SK-N-SH (cell line): ENCODE measurements around the gene C9orf72. TPM values are rescaled to one million over a fixed set of nuclear protein-coding genes. Genes with fewer than 3 reads are reported as not detected.

ENCODE experiments used
- CTCF ChIA-PET: fragments of 300-600, 350-600 bp; formaldehyde crosslinking; extraction: SDS; loops from one replicate; lab custom pipeline; 2021; lab: Yijun Ruan, JAX
- POLR2A ChIA-PET: fragments of 350-600 bp; sonication (Branson Sonifier 250); formaldehyde crosslinking; extraction: SDS; loops from one replicate; lab custom pipeline; 2020; ENCODE audit warnings: antibody characterized with exemption, inconsistent platforms; lab: Yijun Ruan, JAX
- DNase-seq: peaks from one replicate; pipeline ENCODE4 v3.0.0; 2012
- H2AFZ ChIP-seq: fragments of 200-600 bp; sonication (generic); 2 replicates; pipeline ENCODE4 v1.8.1; 2016; ENCODE audit warnings: antibody characterized with exemption, mild to moderate bottlenecking, low read depth
- H3F3A ChIP-seq: fragments of 200-600 bp; sonication (generic); replicated peaks from 2 replicates; pipeline ENCODE3; 2016; ENCODE audit warnings: antibody characterized with exemption, mild to moderate bottlenecking; ENCODE audit not compliant: insufficient read depth
- H3K27ac ChIP-seq, 2 experiments: fragments of 200-500 bp in 1 of 2; fragments of 200-600 bp in 1 of 2; sonication (Bioruptor generic) in 1 of 2; sonication (generic), shearing (Covaris generic) in 1 of 2; 2 replicates each; pipeline versions ENCODE4 v1.5.1 to v1.6.1; 2014 to 2016; ENCODE audit warnings: low read depth in 2 of 2, inconsistent platforms in 1 of 2, low read length in 1 of 2, mild to moderate bottlenecking in 1 of 2, mixed read lengths in 1 of 2
- H3K27me3 ChIP-seq: fragments of 200-600 bp; sonication (generic), shearing (Covaris generic); 2 replicates; pipeline ENCODE4 v1.6.1; 2016; ENCODE audit warnings: mixed run types; ENCODE audit not compliant: insufficient read depth
- H3K36me3 ChIP-seq, 2 experiments: fragments of 200-500 bp in 1 of 2; fragments of 200-600 bp in 1 of 2; sonication (Bioruptor generic) in 1 of 2; sonication (generic) in 1 of 2; replicated peaks in 1 of 2; 2 replicates each; pipeline versions ENCODE3 to v1.5.1; 2014 to 2016; ENCODE audit warnings: low read length in 1 of 2, mild to moderate bottlenecking in 1 of 2; ENCODE audit not compliant: insufficient read depth in 2 of 2, control insufficient read depth in 1 of 2
- H3K4me1 ChIP-seq, 2 experiments: fragments of 200-500 bp in 1 of 2; fragments of 200-600 bp in 1 of 2; sonication (Bioruptor generic) in 1 of 2; sonication (generic), shearing (Covaris generic) in 1 of 2; 2 replicates each; pipeline versions ENCODE4 v1.5.1 to v1.6.1; 2014 to 2016; ENCODE audit warnings: low read depth in 1 of 2, low read length in 1 of 2, mixed run types in 1 of 2; ENCODE audit not compliant: insufficient read depth in 2 of 2, control insufficient read depth in 1 of 2
- H3K4me2 ChIP-seq: fragments of 200-600 bp; sonication (generic), shearing (Covaris generic); 2 replicates; pipeline ENCODE4 v1.6.1; 2017; ENCODE audit warnings: mixed run types
- H3K4me3 ChIP-seq, 2 experiments: fragments of 200-500 bp in 1 of 2; fragments of 200-600 bp in 1 of 2; sonication (Bioruptor generic) in 1 of 2; sonication (generic), shearing (Covaris generic) in 1 of 2; 2 replicates each; pipeline versions ENCODE4 v1.5.1 to v1.8.1; 2014 to 2016; ENCODE audit warnings: low read depth in 2 of 2, inconsistent platforms in 1 of 2, low read length in 1 of 2, mild to moderate bottlenecking in 1 of 2, mixed read lengths in 1 of 2, moderate library complexity in 1 of 2
- H3K79me2 ChIP-seq: fragments of 200-600 bp; sonication (generic); 2 replicates; pipeline ENCODE4 v1.8.1; 2017; ENCODE audit warnings: mild to moderate bottlenecking; ENCODE audit not compliant: insufficient read depth
- H3K9ac ChIP-seq: fragments of 200-600 bp; sonication (generic); 2 replicates; pipeline ENCODE4 v1.6.1; 2017; ENCODE audit warnings: mixed run types
- H3K9me2 ChIP-seq: fragments of 200-600 bp; sonication (generic); 2 replicates; pipeline ENCODE4 v1.6.1; 2017; ENCODE audit warnings: mixed run types
- H3K9me3 ChIP-seq: fragments of 200-600 bp; sonication (generic); 2 replicates; pipeline ENCODE4 v1.6.1; 2017; ENCODE audit warnings: mixed run types, mild to moderate bottlenecking, moderate library complexity
- H4K20me1 ChIP-seq: fragments of 200-600 bp; sonication (generic); 2 replicates; pipeline ENCODE4 v1.6.1; 2017; ENCODE audit warnings: mild to moderate bottlenecking, mixed run types; ENCODE audit not compliant: insufficient read depth
- ELF1 ChIP-seq: IDR thresholded peaks from 2 replicates; pipeline ENCODE4 v1.4.0; 2012
- GABPA ChIP-seq: IDR thresholded peaks from 2 replicates; pipeline ENCODE4 v1.4.0; 2012; ENCODE audit warnings: low read depth, mild to moderate bottlenecking
- POLR2AphosphoS5 ChIP-seq: IDR thresholded peaks from 2 replicates; pipeline ENCODE4 v1.6.1; 2012; ENCODE audit warnings: low read depth, low read length
- RAD21 ChIP-seq: IDR thresholded peaks from 2 replicates; pipeline ENCODE4 v1.6.1; 2012; ENCODE audit warnings: mild to moderate bottlenecking, low read length
- RCOR1 ChIP-seq: fragments of 150-350 bp; IDR thresholded peaks from 2 replicates; pipeline ENCODE4 v1.6.1; 2017; ENCODE audit warnings: antibody characterized with exemption, low read length
- SIN3A ChIP-seq: IDR thresholded peaks from 2 replicates; pipeline ENCODE4 v1.6.1; 2012; ENCODE audit warnings: low read depth, mild to moderate bottlenecking, low read length, moderate library complexity, borderline replicate concordance
- TCF12 ChIP-seq: IDR thresholded peaks from 2 replicates; pipeline ENCODE4 v1.4.0; 2012
- YY1 ChIP-seq: IDR thresholded peaks from 2 replicates; pipeline ENCODE4 v1.4.0; 2012; ENCODE audit warnings: low read depth, mild to moderate bottlenecking
- WGBS: methylation state at CpG from one replicate; pipeline ENCODE4 v1.1.6; 2017; ENCODE audit warnings: low lambda C conversion rate; 5-methylcytosine and 5-hydroxymethylcytosine counted together
- polyA plus RNA-seq, 3 experiments: library from polyadenylated mRNA; depleted of rRNA; stranded (reverse); fragments of >200 nt; gene quantifications; 2 replicates each; pipeline ENCODE4 v1.2.3, GENCODE V29; 2012
- TF ChIP-seq, protein P1 (sequence below): IDR thresholded peaks from 2 replicates; pipeline ENCODE4 v1.4.0; 2012; ENCODE audit warnings: low read depth
- TF ChIP-seq, protein P2 (sequence below): IDR thresholded peaks from 2 replicates; pipeline ENCODE4 v1.4.0; 2012; ENCODE audit warnings: low read depth, borderline replicate concordance
- TF ChIP-seq, protein P3 (sequence below): fragments of 150-350 bp; IDR thresholded peaks from 2 replicates; pipeline ENCODE4 v1.6.1; 2017; ENCODE audit warnings: antibody characterized with exemption, low read length, low read depth, borderline replicate concordance
- TF ChIP-seq, protein P4 (sequence below): fragments of 200-600 bp; sonication (generic); IDR thresholded peaks from 2 replicates; pipeline ENCODE4 v1.6.1; 2017; ENCODE audit warnings: antibody characterized with exemption, mild to moderate bottlenecking, moderate library complexity
- TF ChIP-seq, protein P5 (sequence below): IDR thresholded peaks from 2 replicates; pipeline ENCODE4 v1.4.0; 2012; ENCODE audit warnings: low read depth, borderline replicate concordance

C9orf72 gene
- polyA plus RNA-seq, 1 of the 3 experiments (the other 2 are of a cell fraction): 4.0 TPM

DNA sequence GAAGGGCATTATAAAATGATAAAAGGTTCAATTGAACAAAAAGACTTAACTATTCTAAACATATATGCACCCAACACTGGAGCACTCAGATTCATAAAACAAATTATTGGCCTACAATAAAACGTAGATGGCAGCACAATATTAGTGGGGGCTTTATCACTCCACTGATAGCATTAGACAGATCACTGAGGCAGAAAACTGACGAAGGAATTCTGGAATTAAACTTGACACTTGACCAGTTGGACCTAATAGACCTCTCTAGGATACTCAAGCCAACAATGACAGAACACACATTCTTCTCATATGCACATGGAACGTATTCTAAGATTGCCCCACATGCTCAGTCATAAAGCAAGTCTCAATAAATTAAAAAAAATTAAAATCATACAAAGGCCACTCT lies 18.4 kb upstream of the C9orf72 start:
- Histone ChIP-seq H2AFZ (no peak overlapping the region), H3K9ac (no peak overlapping the region), H4K20me1 (no peaks in the 10 kb centered on the region), H3F3A (no peaks in the 10 kb centered on the region), H3K4me1 (peaks cover 0 to 5% of the 10 kb centered on the region in 2 experiments; a peak in 2 of 4 replicates), H3K9me2 (no peaks in the 10 kb centered on the region), H3K4me3 (no peak overlapping the region), H3K36me3 (no peaks in the 10 kb centered on the region), H3K27me3 (no peaks in the 10 kb centered on the region), H3K27ac (no peak overlapping the region), H3K9me3 (no peaks in the 10 kb centered on the region), H3K79me2 (no peaks in the 10 kb centered on the region), H3K4me2 (no peak overlapping the region)
- TF ChIP-seq ELF1 (no peak), RCOR1 (no peak), YY1 (no peak), SIN3A (no peak), TCF12 (no peak), POLR2AphosphoS5 (no peak)
- TF ChIP-seq, protein P1, sequence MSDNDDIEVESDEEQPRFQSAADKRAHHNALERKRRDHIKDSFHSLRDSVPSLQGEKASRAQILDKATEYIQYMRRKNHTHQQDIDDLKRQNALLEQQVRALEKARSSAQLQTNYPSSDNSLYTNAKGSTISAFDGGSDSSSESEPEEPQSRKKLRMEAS: no peak
- TF ChIP-seq, protein P2, sequence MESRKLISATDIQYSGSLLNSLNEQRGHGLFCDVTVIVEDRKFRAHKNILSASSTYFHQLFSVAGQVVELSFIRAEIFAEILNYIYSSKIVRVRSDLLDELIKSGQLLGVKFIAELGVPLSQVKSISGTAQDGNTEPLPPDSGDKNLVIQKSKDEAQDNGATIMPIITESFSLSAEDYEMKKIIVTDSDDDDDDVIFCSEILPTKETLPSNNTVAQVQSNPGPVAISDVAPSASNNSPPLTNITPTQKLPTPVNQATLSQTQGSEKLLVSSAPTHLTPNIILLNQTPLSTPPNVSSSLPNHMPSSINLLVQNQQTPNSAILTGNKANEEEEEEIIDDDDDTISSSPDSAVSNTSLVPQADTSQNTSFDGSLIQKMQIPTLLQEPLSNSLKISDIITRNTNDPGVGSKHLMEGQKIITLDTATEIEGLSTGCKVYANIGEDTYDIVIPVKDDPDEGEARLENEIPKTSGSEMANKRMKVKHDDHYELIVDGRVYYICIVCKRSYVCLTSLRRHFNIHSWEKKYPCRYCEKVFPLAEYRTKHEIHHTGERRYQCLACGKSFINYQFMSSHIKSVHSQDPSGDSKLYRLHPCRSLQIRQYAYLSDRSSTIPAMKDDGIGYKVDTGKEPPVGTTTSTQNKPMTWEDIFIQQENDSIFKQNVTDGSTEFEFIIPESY: no peak
- TF ChIP-seq, protein P3, sequence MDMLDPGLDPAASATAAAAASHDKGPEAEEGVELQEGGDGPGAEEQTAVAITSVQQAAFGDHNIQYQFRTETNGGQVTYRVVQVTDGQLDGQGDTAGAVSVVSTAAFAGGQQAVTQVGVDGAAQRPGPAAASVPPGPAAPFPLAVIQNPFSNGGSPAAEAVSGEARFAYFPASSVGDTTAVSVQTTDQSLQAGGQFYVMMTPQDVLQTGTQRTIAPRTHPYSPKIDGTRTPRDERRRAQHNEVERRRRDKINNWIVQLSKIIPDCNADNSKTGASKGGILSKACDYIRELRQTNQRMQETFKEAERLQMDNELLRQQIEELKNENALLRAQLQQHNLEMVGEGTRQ: no peak
- TF ChIP-seq, protein P4, sequence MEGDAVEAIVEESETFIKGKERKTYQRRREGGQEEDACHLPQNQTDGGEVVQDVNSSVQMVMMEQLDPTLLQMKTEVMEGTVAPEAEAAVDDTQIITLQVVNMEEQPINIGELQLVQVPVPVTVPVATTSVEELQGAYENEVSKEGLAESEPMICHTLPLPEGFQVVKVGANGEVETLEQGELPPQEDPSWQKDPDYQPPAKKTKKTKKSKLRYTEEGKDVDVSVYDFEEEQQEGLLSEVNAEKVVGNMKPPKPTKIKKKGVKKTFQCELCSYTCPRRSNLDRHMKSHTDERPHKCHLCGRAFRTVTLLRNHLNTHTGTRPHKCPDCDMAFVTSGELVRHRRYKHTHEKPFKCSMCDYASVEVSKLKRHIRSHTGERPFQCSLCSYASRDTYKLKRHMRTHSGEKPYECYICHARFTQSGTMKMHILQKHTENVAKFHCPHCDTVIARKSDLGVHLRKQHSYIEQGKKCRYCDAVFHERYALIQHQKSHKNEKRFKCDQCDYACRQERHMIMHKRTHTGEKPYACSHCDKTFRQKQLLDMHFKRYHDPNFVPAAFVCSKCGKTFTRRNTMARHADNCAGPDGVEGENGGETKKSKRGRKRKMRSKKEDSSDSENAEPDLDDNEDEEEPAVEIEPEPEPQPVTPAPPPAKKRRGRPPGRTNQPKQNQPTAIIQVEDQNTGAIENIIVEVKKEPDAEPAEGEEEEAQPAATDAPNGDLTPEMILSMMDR: no peak
- TF ChIP-seq, protein P5, sequence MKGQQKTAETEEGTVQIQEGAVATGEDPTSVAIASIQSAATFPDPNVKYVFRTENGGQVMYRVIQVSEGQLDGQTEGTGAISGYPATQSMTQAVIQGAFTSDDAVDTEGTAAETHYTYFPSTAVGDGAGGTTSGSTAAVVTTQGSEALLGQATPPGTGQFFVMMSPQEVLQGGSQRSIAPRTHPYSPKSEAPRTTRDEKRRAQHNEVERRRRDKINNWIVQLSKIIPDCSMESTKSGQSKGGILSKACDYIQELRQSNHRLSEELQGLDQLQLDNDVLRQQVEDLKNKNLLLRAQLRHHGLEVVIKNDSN: no peak
- CTCF ChIA-PET: no interaction called here
- DNase-seq: no peak
- POLR2A ChIA-PET: no interaction called here
- 37% methylated on average over 3 of the region's 3 CpGs for WGBS

DNA sequence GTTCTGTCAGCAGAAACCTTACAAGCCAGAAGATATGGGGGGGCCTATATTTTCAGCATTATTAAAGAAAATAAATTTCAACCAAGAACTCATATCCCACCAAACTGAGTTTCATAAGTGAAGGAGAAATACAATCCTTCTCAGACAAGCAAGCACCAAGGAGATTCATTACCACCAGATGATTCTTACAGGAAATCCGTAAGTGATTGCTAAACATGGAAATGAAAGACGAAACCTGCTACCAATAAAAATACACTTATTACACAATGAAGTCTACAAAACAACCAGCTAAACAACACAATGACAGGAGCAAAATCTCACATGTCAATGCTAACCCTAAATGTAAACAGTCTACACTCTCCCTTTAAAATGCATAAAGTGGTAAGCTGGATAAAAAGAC lies 17.8 kb upstream of the C9orf72 start:
- Histone ChIP-seq H3K27me3 (no peaks in the 10 kb centered on the region), H3K9me2 (no peaks in the 10 kb centered on the region), H3K36me3 (no peaks in the 10 kb centered on the region), H3F3A (no peaks in the 10 kb centered on the region), H3K79me2 (no peaks in the 10 kb centered on the region), H3K9me3 (no peaks in the 10 kb centered on the region), H3K4me1 (peaks cover 0 to 5% of the 10 kb centered on the region in 2 experiments; a peak in 2 of 4 replicates), H4K20me1 (no peaks in the 10 kb centered on the region), H3K9ac (no peak overlapping the region), H3K4me3 (no peak overlapping the region), H2AFZ (no peak overlapping the region), H3K27ac (no peak overlapping the region), H3K4me2 (no peak overlapping the region)
- POLR2A ChIA-PET: no interaction called here
- TF ChIP-seq RAD21 (no peak), GABPA (no peak)
- DNase-seq: no peak
- CTCF ChIA-PET: interaction anchor here (2.0 kb wide), 1 partner anchor 15 kb away, joined by 7 read pairs; no protein-coding TSS in a partner anchor
- WGBS: 75% methylated on average over 2 of the region's 2 CpGs
